HG02973 (cell line): ENCODE data around the gene CDX1.

Experiments
- ATAC-seq: cut with Tn5 transposase; IDR thresholded peaks from one replicate; pipeline ENCODE4 v1.9.1; 2021; ENCODE audit warnings: moderate library complexity; ENCODE audit not compliant: unreplicated experiment

The CDX1 gene

DNA sequence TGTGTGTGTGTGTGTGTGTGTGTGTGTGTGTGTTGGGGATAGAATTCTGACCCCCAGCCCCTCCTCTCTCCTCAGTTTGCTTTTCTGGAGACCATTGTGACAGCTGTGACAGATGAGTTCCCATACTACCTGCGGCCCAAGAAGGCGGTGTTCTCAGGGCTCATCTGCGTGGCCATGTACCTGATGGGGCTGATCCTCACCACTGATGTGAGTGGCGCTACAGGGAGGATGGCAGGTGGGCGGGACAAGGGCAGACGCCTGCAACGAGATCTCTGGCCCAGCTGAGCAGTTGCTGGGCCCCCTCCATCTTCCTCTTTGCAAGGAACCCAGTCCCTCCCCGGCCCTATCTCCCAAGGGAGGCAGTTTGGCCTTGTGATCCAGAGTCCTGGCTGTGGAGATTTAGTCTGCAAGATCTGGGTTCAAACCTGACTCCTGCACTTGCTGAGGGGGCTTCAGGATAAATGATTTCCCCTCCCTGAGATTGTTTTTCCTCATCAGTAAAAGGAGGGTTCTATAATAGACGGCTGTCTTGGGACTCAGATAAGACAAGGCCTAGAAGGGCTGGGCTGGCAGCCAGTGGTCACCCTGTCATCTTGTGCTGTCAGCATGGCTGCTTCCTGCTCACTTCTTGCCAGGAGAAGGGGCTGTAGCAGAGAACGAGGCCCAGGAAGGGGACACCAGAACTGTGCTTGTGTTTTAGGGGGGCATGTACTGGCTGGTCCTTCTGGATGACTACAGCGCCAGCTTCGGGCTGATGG lies 37.4 kb downstream of the CDX1 start:
- ATAC-seq: no peak

DNA sequence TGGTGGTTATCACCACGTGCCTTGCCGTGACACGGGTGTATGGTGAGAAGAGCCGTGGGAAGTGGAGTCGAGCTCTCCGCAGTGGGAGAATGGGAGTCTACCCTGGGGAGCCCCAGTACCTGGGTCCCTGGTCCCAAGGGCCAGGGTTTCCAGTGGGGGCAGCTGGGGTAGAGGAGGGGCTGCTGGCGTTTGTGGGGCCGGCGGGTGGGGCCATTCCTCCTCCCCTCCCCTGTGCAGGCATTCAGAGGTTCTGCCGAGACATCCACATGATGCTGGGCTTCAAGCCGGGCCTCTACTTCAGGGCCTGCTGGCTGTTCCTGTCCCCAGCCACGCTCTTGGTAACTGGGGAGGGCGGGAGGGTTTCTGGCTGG lies 38.0 kb downstream of the CDX1 start:
- ATAC-seq: no peak

DNA sequence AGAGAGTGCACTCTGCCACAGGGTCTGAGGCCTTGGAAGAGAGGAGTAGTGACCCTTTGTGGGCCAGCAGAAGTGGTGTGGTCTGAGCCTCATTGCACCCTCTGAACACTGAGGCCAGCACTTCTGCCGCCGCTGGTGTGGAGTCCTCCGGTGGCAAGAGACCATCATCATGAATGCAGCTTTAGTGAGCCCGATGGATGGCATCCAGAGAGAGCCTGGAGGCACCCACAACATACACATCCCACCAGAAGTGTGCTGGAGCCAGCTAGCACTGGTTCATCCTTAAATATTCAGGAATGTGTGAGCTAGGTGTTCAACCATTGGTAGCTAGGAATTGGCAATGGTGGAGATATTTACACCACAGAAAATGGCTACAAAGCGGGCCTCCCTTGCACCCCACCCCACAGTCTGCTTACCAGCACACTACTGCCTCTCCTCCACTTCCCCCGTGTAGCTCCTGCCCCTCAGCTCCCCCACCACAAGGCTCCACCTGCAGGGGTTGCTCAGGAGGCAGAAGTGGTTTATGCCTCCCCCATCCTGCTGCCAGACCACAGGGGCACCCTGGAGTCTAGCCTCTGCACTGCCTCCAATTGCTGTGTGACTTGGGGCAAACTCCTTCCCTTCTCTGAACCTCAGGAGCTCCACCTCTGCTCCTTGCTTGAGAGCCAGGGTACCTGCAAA lies 39.7 kb downstream of the CDX1 start:
- no peak for ATAC-seq

DNA sequence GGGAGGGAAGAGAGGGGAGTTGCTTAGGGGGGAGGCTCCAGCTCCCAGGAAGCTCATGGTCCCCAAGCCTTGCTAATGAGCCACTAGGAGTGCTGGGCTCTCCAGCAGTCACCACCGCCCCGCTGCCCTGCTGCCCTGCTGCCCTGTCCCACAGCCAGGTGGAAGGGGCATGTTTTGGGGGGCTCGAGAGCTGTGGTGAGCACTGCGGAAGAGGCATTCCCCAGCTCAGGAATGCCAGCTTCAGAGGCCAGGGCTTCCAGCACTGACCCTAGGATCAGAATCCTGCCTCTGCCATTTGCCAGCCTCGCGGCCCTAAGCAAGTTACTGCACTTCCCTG lies 40.2 kb downstream of the CDX1 start:
- ATAC-seq: no peak

DNA sequence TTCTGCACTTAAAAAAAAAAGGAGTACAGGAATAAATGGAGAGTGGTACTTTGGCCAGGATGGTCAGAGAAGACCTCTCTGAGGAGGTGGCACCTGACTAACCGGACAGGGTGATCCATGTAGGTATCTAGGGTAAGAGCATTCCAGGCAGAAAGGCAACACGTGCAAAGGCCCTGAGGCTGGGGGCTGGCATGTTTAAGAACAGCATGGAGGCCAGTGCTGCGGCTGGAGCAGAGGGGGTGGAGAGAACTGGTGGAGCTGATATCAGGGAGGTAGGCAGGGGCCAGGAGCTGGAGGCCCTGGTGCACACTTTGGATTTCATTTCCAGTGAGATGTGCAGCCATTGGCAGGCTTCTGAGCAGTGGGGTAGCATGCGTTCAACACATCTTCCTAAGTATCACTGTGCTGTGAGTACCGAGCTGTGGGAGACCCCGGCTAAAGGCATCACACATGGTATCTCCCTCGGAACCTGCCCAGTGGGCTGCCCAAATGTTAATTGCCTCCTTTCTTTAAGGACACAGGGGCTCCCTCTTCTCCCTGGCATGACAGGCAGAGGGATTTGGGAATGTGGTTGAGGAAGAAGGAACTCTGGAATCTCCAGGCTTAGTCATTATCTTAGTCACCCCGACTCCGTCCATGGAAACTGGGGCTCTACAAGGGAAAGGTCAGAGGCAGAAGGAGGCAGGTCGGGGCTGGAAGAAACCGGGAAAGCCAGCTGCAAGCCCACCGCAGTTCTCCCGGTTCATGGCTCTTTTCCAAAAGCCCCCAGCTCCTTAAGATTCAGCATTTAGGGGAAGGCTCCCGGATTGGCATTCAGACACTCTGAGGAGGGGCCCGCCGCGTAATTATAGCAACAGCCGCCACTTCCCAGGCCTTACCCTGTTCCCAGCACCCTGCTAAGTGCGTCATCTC lies 41.9 kb downstream of the CDX1 start:
- ATAC-seq: no peak

DNA sequence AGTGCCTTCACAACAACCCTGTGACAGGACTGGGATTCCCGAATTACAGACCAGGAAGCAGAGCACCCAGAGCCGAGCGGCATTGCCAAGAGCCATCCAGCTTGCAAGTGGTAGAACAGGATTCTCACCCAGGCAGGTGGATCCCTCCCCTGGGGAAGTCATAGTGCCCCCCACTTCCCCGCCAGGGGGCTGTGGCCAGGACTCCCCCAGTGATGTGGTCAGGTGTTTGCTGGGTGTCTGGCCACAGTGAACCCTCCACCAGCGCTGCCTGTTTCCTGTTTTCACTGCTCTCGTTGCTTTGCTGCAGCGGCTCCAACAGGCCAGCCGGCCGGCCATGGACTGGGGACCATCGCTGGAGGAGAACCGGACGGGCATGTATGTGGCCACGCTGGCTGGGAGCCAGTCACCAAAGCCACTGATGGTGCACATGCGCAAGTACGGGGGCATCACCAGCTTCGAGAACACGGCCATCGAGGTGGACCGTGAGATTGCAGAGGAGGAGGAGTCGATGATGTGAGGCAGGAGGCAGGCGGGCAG lies 42.6 kb downstream of the CDX1 start:
- no peak for ATAC-seq

DNA sequence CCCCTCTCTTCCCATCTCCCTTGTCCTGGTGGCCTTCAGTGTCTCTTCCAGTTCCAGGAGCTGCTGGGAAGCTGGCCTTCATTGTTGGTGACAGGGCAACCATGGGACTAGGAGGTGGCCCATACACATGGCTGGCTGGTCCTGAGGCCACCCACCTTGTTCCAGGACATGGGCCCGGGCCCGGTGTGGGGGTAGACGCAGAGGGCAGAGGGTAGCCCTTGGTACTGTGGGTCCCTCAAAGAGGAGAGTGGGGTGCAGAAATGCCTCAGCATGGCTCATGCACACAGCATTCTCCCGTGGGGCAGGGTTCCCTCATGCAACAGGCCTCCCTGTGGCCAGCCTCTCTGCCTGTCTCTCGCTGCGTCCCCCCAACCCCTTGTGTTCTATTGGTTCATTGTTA lies 44.1 kb downstream of the CDX1 start:
- no peak for ATAC-seq

DNA sequence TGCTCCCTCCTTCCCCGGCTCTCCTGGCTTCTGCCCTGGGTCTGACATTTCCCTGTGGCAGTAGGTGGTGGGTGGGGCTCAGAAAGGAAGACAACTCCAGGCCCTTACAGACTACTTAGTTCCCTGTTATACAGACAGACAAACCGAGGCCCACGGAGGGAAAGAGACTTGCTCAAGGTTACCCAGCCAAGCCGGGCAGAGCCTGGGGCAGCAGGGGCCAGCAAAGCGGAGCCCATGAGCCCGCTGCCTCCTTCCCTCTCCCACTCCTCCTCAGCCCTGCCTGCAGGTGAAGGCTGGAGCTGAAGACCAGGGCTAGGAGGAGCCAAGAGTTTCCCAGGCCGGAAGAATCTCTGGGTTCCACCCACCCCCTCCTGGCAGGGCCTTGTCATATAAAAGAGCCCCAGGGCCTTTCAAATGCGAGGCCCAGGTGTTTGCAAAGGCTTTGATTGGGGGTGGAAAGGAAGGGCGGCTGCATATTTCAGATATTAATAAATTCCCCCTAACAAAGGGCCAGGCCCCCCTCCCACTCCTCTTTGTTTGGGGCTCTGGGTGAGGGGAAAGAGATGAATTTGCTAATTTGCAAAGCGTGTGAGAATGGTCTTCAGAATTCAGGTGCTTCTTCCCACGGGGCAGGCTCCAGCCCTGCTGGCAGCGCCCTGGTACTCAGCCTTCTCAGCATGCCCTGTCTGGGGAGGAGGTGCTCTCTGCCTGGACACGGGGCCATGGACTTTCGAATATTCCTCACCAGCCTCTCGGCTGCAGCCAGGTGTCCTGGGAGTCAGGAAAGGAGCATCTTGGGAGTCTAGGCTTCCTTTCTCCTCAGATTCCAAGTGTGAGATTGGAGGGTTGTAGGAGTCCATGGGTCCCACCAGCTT lies 44.8 kb downstream of the CDX1 start:
- ATAC-seq: no peak

DNA sequence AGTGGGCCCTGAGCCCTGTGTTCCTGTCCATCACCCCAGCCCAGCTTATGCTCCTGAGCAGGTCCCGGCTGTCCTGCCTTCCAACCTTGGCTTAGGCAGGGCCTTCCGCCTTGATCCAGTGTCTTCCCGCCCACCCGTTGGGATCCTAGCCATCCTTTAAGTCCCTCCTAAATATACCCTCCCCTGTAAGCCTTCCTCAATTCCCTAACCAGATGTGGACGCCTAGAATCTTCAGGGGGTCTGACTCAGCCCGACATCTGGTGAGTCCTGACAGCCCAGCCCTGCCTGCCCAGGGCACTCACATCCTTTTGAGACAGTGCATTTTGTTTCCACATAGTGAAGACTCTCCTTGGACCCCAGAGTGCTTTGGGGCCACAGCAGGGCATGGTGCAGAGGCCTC lies 47.0 kb downstream of the CDX1 start:
- no peak for ATAC-seq

DNA sequence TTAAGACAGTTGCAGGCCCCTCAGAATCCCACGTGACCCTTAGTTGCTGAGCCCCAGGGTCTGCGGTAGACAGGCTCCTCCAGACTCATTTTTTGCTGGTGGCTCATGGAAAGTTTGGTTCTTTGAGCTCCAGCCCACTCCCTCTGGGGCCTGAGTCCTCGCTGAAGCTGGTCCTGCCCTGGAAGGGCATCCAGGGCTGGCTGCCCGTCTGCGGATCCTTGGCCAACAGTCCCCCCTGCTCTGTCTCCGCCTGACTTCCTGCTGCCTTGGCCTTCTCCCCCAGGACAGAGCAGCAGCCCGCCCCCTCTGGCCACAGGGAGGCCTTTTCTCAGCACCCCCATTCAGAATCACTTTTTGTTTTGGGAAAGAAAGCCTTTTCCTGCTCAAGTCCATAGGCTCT lies 47.7 kb downstream of the CDX1 start:
- no peak for ATAC-seq

DNA sequence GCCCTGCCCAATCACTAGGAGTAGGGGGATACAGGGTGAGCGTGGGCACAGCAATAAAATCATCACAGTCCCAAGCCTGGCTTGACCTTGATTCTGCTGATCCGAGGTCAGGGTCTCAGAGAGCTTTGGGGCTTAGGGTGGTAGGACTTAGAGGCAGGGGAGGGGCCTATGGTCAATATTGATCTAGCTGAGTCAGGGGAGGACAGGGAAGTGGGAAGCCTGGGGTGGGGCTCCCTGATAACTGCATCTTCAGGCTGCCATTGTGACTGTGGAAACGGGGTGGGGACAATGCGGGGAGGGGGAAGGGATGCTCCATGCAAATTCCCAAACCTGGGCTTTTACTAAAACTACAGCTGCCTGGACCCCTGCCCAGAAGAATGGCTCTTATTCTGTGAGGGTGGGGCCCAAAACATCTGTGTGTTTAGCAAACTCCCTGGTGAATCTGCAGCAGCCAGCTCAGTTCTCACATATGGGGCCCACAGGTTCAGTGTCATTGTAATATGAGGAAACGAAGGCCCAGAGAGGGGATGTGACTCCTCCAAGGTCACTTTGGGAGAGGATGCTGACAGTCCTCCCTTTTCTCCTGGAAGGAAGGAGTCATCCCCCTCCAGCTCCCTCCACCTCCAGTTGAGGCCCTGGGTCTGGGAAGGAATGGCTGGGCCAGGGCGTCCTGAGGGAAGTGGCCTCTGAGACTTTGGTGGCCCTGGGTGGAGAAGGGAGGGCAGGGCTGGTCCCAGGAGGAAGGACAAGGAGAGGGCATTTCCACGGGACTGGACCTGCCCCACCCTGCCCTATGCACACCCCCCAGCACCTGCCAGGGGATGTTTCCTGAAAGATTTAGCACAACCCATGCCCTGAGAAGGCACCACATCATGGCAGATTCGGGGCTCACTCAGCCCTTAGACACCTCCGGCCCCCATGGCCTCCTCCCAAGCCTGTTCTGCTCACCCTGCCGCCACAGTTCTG lies 49.7 kb downstream of the CDX1 start:
- no peak for ATAC-seq

DNA sequence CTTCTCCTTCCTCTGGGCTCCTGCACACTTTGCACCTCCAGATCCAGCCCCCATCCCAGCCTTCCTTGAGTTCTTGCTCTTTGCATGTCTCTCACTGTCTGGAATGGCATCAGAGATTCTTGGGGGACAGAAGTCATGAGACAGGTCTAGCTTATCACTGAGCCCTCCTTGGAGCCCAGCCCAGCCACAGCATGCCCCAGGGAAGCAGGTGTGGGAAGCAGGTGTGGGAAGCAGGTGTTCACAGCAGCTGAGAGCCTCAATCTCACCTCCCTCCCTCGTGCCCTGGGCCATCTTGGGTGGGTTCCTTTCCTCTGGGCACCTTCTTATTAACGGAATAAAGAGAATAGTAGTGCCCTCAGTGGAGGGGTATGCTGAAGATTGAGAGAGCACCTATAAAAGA lies 50.5 kb downstream of the CDX1 start:
- ATAC-seq: no peak

DNA sequence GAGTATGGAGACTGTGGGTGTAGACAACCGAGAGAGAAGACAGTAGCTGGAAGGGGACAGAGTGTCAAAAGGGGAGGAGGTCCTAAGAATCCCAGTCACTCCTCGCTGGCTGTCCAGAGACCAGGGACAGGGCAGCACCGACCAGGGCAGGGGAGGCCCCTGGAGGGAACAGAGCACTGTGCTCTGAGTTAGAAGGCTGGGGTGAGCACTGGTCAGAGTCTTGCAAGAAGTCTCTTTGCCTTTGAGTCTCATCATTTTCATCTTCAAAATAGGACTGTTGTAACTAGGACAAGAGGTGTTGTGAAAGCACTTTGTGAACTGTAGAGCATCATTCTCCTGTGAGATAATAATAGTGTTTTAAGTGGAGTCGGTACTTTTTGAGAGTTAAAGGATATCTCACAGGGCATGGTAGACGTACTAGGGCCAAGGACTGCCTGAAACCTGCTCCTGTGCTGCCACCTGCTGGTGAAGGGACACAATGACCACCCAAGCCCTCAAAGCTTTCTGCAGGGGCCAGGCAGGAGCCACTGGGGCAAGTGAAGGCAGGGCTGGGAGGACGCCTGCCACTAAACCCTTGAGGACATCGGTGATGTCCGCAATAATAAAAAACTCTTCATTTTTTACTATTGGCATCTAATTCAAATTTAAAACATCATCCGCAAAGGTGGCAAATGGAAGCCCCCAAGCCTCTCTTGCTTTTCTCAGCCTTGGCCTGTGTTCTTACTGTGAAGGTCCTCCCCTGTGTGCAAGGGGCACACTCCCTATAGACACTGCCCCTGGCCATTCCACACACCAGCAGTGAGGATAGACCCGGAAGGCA lies 51.5 kb downstream of the CDX1 start:
- peak; percentile 86 for ATAC-seq

DNA sequence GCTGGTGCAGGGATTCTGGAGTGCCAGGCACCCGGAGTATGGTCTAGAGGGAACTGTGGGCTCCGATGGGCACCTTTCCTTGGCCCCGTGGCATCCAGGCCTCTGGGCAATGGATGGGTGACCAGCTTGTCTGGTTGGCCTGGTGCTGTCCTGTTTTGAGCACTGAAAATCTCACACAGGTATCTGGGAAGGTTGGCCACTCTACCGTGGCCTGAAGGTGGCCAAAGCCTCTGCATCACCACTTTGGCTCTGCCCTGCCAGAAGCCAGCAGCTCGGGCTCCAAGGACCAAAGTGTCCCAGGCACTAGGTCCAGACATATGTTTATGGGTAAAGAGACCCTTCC lies 52.1 kb downstream of the CDX1 start:
- ATAC-seq: no peak

DNA sequence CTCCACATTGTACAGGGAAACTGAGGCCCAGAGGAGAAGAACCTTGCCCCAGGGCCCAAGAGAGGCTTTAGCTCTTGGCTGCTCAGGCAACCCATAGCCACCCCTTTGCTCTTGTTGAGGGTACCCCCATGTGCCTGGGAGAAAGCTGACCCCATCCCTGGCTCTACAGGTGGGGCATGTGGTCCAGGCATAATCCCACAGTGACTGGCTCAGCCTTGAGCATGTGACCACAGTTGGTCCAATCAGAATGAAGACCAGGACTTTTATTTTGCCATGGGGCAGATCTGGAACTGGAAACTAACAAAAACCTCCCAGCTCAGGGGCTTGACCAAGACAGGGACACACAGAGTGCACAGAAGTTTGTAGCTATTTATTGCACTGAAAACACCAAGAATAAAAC lies 52.6 kb downstream of the CDX1 start:
- ATAC-seq: no peak

DNA sequence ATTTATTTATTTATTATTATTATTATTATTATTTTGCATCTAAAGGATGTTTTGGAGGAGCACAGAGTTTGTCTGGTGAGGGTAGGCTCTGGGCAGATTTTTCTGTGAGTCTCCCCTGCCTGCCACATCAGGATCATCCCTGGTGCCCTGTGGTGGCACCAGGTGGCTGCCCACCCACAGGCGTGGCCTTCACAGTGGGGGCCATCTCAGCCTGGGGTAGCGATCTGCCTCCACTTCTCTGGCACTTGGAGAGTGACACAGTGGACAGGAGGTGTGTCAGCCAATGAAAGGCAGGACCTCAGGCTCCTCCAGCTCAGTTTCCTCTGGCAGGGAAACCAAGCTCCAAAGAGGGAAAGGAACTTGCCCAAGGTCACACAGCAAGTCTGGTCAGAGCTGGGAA lies 53.3 kb downstream of the CDX1 start:
- ATAC-seq: no peak

DNA sequence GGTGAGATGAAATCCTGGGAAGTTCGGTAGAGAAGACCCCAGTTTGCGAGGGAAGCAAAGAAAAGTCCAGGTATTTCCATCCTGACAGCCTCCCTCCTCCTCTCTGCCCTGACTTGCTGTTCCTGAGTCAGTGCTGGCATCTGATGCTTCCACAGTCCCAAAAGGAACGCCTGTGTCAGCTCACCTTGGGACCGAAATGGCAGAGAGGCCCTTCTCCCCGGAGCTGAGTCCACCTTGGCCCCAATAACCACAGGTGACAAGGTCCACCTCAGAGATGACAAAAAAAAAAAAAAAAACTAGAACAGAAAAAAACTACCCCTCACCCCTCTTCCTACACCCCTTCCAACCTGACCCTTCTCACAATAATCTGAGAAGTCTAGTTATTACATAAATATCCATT lies 54.9 kb downstream of the CDX1 start:
- ATAC-seq: no peak

DNA sequence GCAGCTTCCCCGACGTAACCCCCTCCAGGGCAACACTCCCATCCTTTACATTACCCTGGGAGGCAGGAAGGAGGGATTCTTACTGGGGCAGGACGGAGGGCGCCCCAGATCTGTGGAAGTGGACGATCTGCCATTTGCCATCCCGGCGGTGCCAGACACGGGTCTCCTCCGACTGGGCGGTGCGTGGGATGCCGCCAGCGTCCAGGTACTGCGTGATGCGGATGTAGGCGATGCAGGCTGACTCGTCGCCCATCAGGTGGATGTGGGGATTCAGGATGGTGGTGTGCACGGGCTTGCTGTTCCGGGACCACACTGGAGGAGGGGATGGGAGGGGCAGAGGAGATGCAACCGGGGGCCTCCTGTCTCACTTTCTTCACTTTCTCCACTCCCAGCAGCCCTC lies 56.3 kb downstream of the CDX1 start:
- ATAC-seq: no peak

DNA sequence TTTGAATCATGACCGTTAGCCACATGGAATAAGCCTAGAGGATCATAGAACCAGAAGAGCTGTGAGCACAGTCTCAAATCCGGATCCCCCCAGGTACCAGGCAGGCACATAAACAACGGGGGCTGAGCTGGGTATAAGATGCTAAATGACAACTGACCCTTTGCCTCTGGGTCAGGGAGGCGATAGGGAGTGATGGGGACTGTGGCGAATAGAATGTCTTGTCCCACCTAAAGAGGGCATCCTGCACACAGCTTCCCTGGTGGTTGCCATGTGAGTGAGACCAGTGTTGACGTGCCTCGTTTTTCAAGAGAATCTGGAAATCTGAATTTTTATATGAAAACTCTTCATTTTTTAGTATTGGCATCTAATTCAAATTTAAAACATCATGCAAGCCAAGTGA lies 56.9 kb downstream of the CDX1 start:
- ATAC-seq: no peak
